Esophagus muscularis mucosa (tissue), 4 donors: ENCODE measurements around the gene TMEM80. TPM values are rescaled to one million over a fixed set of nuclear protein-coding genes. Genes with fewer than 3 reads are reported as not detected.
"Not testable (repeated sequence)": the region's sequence is repeated elsewhere in the genome, so short reads cannot be mapped to it uniquely, and the experiment has no call there.

Experiments used
- DNase-seq: peaks from one replicate; pipeline ENCODE4 v3.0.0-alpha.2; 2017; ENCODE audit errors: extremely low spot score
- H3K27ac ChIP-seq, 4 donors: fragments of 200-600 bp; sonication (generic); replicated peaks in 1 of 4; 1 replicate in 3 of 4; 2 replicates in 1 of 4; pipeline ENCODE4 v1.5.1; 2016 to 2019; ENCODE audit warnings: mild to moderate bottlenecking in 1 of 4
- H3K27me3 ChIP-seq, 4 donors: fragments of 200-600 bp; sonication (generic); one replicate each; pipeline versions ENCODE4 v1.5.1 to v1.6.0; 2016 to 2019
- H3K36me3 ChIP-seq, 4 donors: fragments of 200-600 bp; sonication (generic); one replicate each; pipeline ENCODE4 v1.5.1; 2016 to 2019
- H3K4me1 ChIP-seq, 4 donors: fragments of 200-600 bp; sonication (generic); one replicate each; pipeline ENCODE4 v1.5.1; 2016 to 2019
- H3K4me3 ChIP-seq, 4 donors: fragments of 200-600 bp; sonication (generic); 1 replicate in 2 of 4; 2 replicates in 2 of 4; pipeline ENCODE4 v1.5.1; 2016 to 2019; ENCODE audit warnings: mild to moderate bottlenecking in 4 of 4, moderate library complexity in 1 of 4
- H3K9me3 ChIP-seq, 4 donors: fragments of 200-600 bp; sonication (generic); 1 replicate in 3 of 4; 2 replicates in 1 of 4; pipeline ENCODE4 v1.5.1; 2016 to 2019
- EP300 ChIP-seq: sonication (generic); formaldehyde crosslinking; IDR thresholded peaks from one replicate; pipeline ENCODE4 v1.6.1; 2017; ENCODE audit warnings: antibody characterized with exemption
- POLR2A ChIP-seq: fragments of 450-650 bp; IDR thresholded peaks from one replicate; pipeline ENCODE4 v1.6.1; 2017; ENCODE audit warnings: antibody characterized with exemption, moderate library complexity, mild to moderate bottlenecking, low read depth
- POLR2AphosphoS5 ChIP-seq, 2 donors: sonication (generic); formaldehyde crosslinking; IDR thresholded peaks; one replicate each; pipeline ENCODE4 v1.6.1; 2017; ENCODE audit warnings: antibody characterized with exemption in 2 of 2
- WGBS: methylation state at CpG from one replicate; pipeline ENCODE4 v1.1.5; 2018; 5-methylcytosine and 5-hydroxymethylcytosine counted together
- intact Hi-C: fragments of 100-400 bp; cut with DNase I; formaldehyde crosslinking; loops from one replicate; pipeline ENCODE4 v1.15.1; 2023
- total RNA-seq, 4 donors: library from RNA; depleted of rRNA; stranded (reverse); fragments of >200 nt; gene quantifications; one replicate each; pipeline versions ENCODE4 v1.1.0 to v1.2.1, GENCODE V29; 2016
- TF ChIP-seq, protein P1 (sequence below), 3 experiments: fragments of 200-600 bp in 2 of 3; fragments of 450-650 bp in 1 of 3; sonication (generic) in 2 of 3; IDR thresholded peaks; one replicate each; pipeline ENCODE4 v1.5.1; 2017 to 2019; ENCODE audit warnings: antibody characterized with exemption in 3 of 3, mild to moderate bottlenecking in 2 of 3, moderate library complexity in 1 of 3

Gene TMEM80
- total RNA-seq, 4 donors from 2014 or later: 27.4 to 55.2 (median 39.6) TPM

DNA sequence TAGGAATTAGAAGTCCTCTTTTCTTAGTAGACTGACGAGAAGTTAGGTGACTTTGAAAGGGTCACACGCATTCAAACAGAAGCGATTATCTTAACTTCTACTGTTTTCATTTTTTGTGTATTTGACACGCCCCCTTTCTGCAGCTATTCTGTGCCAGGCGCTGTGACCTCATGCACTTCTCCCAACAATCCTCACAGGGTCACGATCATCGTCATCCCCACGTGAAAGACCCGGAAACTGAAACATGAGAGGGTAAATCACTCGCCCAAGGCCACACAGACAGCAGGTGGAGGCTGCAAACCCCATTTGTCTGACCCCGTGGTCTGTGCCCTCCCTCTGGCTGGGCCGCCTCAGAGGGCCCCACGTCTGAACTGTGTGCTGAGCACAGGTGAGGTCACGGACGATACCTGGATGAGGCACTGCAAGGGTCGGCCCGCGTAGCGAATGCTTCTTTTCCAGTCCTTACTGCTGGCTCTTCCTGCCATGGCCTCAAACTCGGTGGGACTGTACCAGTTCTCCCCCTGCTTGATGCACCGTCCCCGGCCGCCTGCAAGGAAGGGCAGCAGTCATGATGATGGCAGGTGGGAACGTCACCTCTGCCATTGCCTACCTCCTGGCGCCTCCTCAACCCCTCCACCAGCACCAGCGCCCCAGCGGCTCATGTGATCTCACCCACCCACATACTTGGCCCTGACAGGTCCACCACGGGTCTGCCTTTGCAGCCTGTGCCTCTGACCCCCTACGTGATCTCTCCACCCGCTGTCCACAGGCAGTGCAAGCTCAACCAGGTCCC lies 9.0 kb upstream of the TMEM80 start:
- Histone ChIP-seq H3K9me3 (no peaks in the 10 kb centered on the region), H3K27me3 (no peaks in the 10 kb centered on the region), H3K36me3 (peaks cover 42 to 88% (median 80%) of the 10 kb centered on the region in 4 donors), H3K4me1 (no peaks in the 10 kb centered on the region), H3K27ac (no peak overlapping the region), H3K4me3 (no peak overlapping the region)
- intact Hi-C loops: no loop called here
- 90% methylated on average over 15 of the region's 30 CpGs for WGBS
- TF ChIP-seq POLR2A: no peak
- TF ChIP-seq, protein P1, sequence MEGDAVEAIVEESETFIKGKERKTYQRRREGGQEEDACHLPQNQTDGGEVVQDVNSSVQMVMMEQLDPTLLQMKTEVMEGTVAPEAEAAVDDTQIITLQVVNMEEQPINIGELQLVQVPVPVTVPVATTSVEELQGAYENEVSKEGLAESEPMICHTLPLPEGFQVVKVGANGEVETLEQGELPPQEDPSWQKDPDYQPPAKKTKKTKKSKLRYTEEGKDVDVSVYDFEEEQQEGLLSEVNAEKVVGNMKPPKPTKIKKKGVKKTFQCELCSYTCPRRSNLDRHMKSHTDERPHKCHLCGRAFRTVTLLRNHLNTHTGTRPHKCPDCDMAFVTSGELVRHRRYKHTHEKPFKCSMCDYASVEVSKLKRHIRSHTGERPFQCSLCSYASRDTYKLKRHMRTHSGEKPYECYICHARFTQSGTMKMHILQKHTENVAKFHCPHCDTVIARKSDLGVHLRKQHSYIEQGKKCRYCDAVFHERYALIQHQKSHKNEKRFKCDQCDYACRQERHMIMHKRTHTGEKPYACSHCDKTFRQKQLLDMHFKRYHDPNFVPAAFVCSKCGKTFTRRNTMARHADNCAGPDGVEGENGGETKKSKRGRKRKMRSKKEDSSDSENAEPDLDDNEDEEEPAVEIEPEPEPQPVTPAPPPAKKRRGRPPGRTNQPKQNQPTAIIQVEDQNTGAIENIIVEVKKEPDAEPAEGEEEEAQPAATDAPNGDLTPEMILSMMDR (IDR thresholded peaks at IDR 0.05): no peak
- no peak for TF ChIP-seq EP300
- TF ChIP-seq POLR2AphosphoS5 (IDR thresholded peaks at IDR 0.05): no peak
- no peak for DNase-seq

DNA sequence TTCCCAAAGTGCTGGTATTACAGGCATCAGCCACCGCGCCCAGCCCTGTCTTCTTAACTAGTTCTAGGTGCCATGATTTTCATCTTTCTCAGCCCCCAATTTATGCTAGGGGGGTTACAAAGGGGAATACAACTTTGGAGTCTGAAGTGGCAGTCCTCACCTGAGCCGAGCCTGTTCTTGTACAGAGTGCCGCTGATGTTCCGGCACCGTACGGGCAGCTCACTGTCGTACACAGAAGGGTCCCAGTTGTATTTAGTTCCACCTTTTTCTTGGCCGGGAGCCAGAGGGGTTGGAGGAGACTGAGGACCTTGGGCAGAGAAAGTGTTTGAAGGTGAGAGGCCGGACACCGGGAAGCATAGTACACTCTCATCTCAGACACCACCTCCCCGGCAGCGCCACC lies 7.9 kb upstream of the TMEM80 start:
- intact Hi-C loops: no loop called here
- Histone ChIP-seq H3K9me3 (no peaks in the 10 kb centered on the region), H3K36me3 (peaks cover 37 to 77% (median 70%) of the 10 kb centered on the region in 4 donors), H3K4me3 (no peak overlapping the region), H3K27ac (no peak overlapping the region), H3K27me3 (no peaks in the 10 kb centered on the region), H3K4me1 (peaks cover 0 to under 1% (median under 1%) of the 10 kb centered on the region in 4 donors)
- TF ChIP-seq POLR2A (no peak), EP300 (no peak), POLR2AphosphoS5 (IDR thresholded peaks at IDR 0.05) (no peak)
- TF ChIP-seq, protein P1 (IDR thresholded peaks at IDR 0.05): no peak
- WGBS: 93% methylated on average over 13 of the region's 13 CpGs
- DNase-seq: no peak

DNA sequence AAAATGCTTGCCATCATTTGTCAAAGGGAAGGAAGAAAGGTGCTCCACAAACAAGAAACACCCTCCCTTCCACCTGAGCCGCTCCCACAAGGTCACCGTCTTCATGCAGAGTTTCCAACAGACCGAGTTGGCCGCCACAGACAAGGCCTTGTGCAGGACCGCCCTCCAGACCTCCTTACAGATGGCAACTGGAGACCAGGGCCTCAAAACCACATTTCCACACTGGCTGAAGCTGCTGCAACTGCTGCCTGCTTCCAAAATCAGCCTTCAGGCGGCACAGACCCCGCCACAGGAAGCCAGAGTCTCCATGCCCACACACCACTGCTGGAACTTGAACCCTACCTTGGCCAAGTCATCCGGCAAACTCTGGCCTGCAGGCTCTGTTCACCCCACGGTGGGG lies 6.9 kb upstream of the TMEM80 start:
- H3K9me3 ChIP-seq: no peaks in the 10 kb centered on the region
- intact Hi-C loops: no loop called here
- TF ChIP-seq POLR2A: no peak
- TF ChIP-seq, protein P1 (IDR thresholded peaks at IDR 0.05): no peak
- no peak for TF ChIP-seq EP300
- no peak for TF ChIP-seq POLR2AphosphoS5 (IDR thresholded peaks at IDR 0.05)
- peaks cover 6 to 10% (median 8%) of the 10 kb centered on the region in 4 donors for H3K4me1 ChIP-seq
- peaks cover 31 to 68% (median 63%) of the 10 kb centered on the region in 4 donors for H3K36me3 ChIP-seq
- no peak for DNase-seq
- no peaks in the 10 kb centered on the region for H3K27me3 ChIP-seq
- H3K27ac ChIP-seq: no peak overlapping the region
- H3K4me3 ChIP-seq: no peak overlapping the region
- WGBS: 87% methylated on average over 9 of the region's 9 CpGs

DNA sequence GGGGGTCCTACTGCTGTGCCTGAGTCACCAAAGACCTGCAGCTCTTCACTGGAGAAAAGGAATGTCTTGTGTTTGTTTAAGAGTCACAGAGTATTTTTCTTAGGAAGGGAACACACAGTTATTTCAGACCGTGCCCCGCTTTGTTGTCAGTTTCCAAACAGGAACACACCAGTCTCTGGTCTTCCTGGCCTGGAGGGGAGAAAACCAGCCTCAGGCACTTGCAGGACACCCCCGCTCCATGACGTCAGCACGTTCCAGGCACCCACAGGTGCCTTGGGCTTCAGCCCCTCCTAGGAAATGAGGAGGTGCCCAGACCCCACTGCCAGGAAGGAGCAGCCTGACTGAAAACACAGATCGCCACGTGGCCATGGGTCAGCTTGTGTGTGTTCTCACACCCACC lies 6.0 kb upstream of the TMEM80 start:
- H3K27me3 ChIP-seq: no peaks in the 10 kb centered on the region
- H3K4me1 ChIP-seq: peaks cover 16 to 19% (median 17%) of the 10 kb centered on the region in 4 donors
- no peak for DNase-seq
- H3K36me3 ChIP-seq: peaks cover 28 to 58% (median 54%) of the 10 kb centered on the region in 4 donors
- TF ChIP-seq POLR2AphosphoS5 (IDR thresholded peaks at IDR 0.05) (no peak), EP300 (no peak), POLR2A (no peak)
- TF ChIP-seq, protein P1 (IDR thresholded peaks at IDR 0.05): no peak
- no peak overlapping the region for H3K27ac ChIP-seq
- no peaks in the 10 kb centered on the region for H3K9me3 ChIP-seq
- no peak overlapping the region for H3K4me3 ChIP-seq
- 86% methylated on average over 5 of the region's 7 CpGs for WGBS
- intact Hi-C loops: no loop called here

DNA sequence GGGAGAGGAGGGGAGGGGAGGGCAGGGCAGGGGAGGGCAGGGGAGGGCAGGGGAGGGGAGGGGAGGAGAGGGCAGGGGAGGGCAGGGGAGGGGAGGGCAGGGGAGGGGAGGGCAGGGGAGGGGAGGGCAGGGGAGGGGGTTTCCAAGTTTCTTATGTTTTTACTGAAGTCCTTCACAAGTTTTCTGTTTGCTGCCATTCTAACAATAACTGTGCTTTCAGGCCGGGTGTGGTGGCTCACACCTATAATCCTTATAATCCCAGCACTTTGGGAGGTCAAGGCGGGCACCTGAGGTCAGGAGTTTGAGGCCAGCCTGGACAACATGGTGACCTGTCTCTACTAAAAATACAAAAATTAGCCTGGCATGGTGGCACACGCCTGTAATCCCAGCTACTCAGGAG lies 5.4 kb upstream of the TMEM80 start:
- peaks cover 16 to 20% (median 19%) of the 10 kb centered on the region in 4 donors for H3K4me1 ChIP-seq
- H3K27ac ChIP-seq, DNase-seq, H3K4me3 ChIP-seq, H3K9me3 ChIP-seq, H3K27me3 ChIP-seq, intact Hi-C loops: not testable (repeated sequence)
- 100% methylated on average over 3 of the region's 3 CpGs for WGBS
- peaks cover 25 to 52% (median 48%) of the 10 kb centered on the region in 4 donors for H3K36me3 ChIP-seq
